HG03196 (cell line): ENCODE results near the gene ACSS3.
"Not testable (repeated sequence)": the region's sequence is repeated elsewhere in the genome, so short reads cannot be mapped to it uniquely, and the experiment has no call there.

Experiments
- ATAC-seq: cut with Tn5 transposase; IDR thresholded peaks from one replicate; pipeline ENCODE4 v1.9.1; 2021; ENCODE audit not compliant: unreplicated experiment

Gene ACSS3

DNA sequence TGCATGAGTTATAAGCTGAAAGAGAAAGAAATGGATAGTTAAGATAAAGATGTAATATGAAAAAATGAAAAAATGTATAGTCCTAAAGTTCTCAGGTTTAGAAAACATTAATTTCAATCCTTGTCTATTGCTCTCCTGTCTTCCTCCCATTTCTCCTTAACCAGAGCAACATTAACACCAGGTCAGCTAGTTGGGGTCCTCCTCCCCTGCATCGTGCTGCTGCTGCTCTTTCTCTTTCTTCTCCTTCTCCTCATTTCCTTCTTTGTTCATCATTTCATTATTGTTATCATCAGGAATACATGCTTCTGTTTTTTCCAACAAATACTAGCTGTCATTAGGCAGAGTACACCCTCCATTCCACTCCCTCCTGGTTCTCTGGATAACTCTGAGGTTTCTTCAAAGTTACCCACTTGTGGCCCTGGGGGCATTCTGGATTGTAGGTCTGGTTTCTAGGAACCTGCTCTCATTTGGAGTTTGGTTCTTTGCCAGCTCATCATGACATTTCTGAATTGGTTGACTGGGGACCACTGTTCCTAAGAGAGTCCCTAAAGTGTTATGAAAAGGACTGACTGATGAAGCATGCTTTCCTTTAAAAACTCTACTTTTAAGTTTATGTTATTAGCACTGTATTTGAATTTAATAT lies 17.0 kb downstream of the ACSS3 start:
- no peak for ATAC-seq

DNA sequence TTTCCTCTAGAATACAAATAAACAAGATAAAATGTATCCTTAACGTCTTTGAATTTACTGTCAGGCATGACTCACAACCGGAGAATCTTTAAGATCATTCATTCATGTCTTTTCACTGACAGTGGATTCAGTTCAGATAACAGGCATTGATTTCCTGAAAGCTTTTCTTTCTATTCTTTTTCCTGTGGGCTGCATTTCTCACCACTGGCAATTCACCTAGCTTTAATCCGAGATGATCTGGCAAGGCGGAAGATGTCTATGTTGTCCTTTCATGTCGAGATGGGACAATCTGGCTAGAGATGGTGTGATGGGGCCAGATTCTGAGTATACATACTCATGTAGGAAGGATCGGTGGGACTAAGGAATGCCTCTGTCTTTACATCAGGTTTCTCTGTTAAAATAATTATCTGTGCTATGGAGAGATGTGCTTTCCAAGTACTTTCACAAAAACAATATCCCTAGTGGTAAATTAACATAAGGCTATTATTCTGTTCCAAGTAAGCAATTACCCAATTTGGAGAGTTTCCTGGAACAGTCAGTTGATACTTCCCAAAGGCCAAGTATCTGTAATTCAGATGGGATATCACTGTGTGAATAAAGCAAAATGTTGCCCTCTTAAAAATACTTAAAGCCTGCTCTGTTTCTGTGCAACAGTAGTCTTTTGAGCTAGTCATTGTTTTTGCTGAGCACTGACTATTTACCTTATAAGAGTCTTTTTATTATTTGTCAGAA lies 17.8 kb downstream of the ACSS3 start:
- ATAC-seq, result no peak

DNA sequence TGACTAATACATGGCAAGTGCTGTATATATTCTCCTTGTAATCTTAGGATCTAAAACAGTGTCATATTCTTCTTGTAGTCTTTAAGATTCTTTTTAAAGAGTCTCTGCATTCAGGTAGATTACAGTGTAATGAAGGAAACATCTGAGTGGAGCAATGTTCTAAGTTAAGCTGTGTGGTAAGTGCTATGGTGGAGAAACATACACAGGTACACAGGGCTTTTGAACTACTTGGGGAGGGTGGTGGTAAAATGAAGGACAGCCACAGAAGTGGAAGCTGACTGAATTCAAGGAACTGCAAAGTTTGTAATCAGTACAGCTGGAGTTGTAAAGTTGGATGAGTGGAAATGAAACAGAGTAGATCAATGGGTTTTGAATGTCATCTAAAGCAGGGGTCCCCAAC lies 27.8 kb downstream of the ACSS3 start:
- ATAC-seq, result no peak

DNA sequence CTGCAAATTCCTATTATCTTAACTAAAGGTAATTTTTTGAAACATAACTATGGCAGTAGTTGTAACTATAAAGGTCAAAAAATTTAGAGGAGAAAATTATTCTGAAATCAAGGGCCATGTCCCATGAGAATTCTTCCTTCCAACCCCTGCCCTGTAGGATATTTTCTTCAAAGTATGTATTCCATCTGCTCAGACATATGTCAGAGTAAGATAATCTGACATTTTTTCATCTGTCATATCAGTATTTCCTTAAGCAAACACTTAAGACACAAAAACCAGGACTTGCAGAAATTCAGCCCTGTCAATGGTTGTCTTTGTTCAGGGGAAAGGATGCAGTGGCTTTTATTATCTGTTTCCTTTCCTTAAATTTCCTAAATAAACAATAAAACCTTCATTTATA lies 36.3 kb downstream of the ACSS3 start:
- ATAC-seq, result no peak

DNA sequence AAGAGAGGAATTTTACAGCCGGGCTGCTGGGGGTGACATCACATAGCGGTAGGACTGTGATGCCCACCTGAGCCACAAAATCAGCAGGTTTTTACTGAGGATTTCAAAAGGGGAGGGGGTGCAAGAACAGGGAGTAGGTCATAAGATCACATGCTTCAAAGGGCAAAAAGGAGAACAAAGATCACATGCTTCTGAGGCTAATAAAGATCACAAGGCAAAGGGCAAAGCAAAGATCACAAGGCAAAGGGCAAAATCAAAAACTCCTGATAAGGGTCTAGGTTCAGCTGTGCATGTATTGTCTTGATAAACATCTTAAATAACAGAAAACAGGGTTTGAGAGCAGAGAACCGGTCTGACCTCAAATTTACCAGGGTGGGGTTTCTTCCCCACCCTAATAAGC lies 41.2 kb downstream of the ACSS3 start:
- ATAC-seq, result not testable (repeated sequence)

DNA sequence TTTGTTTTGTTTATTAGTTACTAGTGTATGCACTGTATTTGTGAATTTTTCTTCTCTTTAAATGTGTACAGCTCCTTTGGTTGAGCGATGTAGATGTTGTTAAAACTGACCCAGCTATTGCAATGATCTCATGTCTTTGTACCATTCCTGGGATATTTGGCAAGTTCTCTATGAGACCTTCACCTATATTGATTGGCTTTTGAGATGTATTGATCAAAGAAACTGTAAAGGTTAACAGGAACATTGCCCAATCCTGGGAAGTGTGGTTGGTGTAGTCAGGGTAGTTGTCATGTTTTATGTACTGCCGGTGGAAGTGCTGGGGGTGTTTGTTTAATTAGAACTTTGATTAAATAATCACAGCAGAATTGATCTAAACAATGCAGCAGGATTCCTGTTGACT lies 43.1 kb downstream of the ACSS3 start:
- no peak for ATAC-seq

DNA sequence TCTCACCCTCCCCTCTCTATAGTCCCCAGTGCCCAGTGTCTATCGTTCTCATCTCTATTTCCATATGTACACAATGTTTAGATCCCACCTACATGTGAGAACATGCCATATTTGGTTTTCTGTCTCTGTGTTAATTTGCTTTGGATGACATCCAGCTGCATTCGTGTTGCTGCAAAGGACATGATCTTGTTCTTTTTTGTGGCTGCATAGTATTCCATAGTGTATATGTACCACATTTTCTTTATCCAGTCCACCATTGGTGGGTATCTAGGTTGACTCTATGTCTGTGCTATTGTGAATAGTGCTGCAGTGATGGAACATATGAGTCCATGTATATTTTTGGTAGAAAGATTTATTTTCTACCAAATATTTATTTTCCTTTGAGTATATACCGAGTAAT lies 45.7 kb downstream of the ACSS3 start:
- no peak for ATAC-seq

DNA sequence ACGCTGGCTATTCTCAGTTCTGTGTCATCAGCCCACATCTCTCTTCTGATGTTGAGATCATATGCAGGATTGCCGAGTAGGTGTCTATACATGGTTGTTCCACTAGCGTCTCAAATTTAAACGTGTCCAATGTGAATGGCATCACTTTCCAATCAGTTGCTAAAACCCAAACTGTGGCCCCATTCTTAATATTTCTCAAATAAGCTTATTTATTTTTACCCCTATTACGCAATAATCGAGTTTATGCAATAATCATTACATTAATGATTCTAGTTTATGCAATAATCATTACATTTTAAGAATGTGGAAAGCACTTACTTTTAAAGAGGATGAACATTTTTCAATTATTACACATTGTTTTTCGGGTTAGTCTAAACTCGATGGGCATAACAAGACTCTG lies 47.8 kb downstream of the ACSS3 start:
- no peak for ATAC-seq

DNA sequence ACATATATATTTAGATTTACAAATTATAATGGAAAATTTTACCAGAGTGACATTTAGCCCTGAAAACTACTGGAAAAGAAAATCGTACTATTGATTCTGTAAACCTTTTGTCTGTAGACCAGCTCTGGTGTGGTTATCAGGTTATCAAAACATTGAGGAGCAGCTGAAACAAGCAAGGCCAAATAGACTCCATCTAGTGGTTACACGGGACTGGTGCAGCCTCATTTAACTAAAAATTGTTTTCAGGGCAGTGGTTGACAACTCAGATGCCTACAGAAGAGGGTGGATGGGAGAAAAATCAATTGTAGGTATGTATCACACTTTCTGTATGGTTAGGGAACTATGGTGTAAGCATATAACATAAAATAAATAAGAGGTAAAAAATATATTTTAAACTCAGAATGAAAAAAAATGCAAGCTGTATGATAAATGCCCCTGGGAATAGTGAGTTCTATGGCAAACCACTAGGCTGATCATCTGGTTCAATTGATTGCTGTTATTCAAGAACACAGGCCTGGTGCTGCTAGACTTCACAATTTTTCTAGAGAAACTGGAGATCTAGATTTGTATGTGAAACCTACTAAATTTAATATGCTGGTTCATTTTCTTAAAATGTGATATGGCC lies 51.2 kb downstream of the ACSS3 start:
- ATAC-seq, result peak; percentile 91

DNA sequence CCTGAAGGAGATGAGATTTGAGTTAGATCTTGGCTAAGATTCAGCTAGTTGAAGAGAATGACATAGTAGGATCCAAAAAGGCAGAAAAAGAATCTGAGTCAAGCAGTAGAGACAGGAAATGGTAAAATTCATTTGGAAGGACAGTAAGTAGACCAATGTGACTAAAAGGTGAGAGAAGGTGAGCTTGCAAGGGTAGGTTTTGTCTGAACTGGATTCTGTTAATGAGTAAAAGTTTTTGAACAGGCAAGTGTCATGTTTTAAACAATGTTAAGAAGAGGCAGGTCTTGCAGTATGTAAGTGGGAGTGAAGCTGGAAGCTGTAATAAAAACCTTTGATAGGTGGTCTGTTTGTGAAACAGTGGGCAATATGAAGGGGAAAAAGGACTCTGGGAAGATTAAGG lies 58.6 kb downstream of the ACSS3 start:
- ATAC-seq, result no peak

DNA sequence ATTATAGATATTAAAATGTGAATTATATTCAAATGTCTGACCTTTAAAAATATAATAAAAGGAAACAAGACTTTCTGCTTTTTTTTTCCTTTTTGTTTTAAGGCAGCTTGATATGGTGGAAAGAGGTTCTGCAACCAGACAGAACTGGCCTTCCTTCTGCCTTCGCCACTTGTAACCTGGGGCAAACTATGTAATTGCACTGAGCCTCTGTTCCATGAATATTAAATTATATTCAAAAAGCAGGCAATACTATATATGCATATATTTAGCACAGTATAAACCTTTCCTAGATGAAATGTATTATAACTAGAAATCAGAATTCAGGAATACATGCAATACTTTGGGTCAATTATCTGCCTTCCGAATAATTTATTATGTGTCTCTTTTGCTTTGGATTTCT lies 59.9 kb downstream of the ACSS3 start:
- ATAC-seq, result no peak

DNA sequence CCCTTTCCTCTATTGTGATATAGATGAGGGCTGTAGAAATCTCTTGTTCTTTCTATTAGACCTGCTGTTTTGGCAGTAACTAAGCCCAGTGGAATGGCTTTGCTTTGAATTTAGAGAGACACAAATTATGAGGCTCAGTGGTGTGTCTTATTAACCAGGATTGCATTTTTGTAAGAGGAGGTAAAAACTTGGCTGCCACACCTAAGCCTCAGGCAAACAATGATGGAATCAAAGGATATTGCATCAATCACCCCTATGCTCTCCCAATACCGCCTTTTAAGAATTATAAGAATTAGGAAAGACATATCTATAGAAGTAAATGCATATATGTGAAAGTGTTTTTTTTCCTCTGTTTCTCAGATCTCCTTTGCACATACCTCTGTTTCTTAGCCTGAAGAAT lies 63.3 kb downstream of the ACSS3 start:
- no peak for ATAC-seq

DNA sequence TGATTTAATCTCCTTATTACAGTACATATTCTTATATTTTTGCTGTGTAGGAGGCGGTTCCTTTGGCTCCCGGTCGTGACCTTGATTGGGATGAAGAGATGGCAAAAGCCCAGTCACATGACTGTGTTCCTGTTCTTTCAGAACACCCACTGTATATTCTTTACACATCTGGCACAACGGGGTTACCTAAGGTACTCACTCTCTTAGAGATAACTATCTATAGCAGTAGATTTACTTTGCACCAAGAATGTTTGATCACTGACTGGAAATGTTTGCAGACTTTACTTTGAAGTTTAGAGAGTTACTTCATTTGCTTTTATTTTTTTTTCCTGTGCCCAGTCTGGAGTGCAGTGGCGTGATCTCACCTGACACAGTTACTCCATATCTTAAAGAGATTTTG lies 65.2 kb downstream of the ACSS3 start:
- no peak for ATAC-seq

DNA sequence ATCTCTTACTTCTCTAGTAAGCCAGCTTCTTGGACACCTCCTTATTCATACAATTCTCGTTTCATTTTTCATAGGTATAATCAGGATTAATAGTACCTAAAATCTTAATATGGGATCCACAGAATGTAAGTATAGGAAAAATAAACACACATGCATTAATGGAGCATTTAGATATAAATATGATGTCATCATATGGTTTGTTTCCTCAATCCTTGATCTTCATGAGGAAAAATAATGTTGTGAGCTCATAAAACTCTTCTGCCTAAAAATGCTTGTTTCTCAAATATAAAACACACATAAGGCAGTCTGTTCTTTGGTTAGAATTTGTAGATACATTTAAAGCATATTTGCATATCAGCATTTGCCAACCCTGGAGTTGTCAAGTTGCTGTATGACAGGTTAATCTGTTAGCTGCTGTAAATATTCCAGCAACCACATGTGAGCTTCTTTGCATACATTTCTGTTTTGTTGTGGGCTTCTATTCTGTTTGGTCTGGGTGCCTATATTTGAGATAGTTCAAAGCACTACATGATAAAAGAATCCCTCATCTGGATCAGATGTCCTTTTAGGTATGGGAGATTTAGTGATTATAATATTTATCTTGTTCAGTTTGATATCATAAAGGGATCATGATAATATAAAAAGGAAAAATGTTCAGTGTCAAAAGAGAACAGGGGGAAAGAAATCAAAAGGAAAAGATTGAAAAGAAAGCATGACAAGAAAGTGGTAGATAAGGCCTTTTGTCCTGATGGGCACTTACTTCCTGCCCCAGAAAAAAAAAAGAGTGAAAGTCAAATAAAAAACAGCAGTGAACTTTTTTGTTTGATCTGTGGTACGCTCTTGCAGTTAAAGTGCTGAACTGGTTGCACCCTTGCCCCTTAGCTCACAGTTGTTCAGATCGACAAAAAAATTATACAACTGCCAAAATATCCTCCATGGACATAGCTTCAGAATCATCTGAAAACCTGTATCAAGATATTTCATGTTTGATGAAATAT lies 68.6 kb downstream of the ACSS3 start:
- ATAC-seq, result no peak

DNA sequence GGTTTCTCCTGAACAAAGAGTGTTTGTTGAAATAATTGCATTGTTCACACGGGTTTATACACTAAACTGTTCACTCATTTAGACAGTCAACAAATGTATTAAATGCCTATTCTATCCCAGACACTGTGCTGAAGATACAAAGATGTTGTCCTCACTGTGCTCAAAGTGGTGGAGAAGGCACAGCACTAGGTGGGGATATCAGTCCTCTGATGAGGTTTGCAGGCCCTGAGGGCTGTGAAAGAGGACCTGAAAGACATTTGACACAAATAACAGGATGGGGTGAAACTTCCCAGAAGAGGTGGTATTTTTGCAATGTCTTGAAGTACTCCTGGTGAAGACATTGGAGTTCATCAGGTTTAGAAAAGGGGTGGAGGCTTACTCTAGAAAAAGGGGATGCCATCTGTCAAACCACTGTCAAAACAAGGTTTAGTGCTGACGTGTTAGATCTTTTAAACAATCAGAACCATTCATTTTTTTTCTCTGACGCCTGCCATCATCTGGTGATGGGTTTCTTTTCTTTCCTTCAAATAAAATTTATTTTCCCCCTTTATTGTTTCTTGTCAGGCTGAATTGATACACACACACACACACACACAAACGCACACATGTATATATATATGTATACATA lies 69.5 kb downstream of the ACSS3 start:
- ATAC-seq, result no peak

DNA sequence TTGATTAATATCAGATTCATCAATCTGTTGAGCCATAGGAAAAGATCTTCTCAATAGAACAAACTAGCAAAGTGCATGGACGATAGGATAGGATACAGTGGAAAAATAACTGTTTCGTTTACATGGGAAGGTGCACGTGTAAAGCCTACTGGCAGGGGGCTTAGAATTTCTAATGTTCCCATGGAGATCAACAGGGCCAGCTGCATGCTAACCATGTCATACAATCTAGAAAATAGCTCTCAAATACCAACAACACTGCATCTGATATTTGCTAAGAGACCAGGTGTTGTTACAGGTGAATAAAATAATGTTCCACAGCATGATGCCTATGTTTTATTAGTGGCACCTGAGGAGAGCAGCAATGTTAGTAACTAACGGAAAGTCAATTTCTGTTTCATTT lies 72.5 kb downstream of the ACSS3 start:
- no peak for ATAC-seq

DNA sequence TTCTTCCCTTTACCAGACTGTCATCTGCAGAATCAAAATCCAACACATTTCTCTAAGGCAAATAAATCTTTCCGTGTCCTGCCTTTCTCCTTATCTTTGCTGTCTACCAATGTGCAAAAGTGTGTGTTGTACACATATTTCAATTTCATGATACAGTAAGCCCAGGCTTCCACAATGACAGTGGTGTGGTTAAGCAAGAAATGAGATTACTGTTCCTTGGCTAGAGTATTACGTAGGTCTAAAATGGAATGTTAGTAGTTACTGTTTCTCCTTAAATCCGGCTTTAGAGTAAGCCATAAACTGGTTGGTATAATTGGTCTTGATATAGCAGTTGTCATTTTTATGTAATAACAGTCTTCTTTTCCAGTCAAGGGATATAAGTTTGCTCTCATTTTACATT lies 82.0 kb downstream of the ACSS3 start:
- no peak for ATAC-seq

DNA sequence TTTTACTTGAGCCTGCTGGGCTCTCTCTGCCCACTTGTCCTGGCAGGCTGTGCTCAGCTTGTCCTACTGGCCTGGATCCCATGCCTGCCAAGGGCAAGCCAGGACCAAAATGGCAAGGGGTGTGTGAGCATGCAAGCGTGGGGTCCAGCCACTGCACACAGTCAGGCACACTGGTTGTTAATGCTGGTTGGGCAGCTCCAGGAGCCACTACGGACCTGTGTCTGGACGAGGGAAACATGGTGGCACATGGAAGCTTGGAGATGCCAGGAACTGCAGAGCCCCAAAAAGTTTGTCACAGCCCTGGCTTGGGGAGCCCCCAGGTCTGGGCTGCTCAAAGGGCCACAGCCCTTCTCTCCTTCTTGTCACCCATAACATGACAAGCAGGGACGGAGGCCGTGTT lies 83.8 kb downstream of the ACSS3 start:
- no peak for ATAC-seq

DNA sequence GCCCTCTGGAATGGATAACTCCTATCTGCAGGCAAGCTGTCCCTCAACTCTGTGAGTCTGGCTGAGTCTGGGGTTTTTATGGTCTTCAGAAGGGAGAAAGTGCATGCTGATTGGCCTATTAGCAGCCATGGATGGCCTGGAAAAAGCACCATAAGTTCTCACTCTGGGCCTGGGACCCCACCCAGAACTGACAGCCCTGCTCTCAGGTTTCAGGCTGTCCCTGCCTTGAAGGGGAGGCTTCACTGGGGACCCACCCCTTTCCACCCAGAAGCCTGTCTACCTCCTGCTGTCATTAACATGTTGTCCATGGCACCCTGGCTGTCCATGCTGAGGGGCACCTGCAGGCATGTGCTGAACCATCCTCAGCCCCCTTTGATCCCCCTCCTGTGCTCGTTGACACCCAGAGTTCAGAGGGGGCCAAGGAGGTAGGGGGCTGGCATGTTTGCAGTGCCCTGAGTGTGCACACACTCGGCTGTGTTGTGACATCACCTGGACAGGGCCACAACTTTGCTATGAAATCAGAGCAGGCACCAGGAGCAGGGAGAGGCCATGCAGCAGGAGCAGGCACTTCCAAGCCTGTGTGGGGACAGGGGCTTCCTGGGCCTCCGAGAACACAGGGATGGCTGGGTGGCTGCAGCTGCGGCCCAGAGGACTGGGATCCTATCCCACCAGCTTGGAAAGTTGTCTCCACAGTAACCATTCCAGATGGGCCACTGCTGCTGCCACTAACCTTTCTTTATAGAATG lies 84.7 kb downstream of the ACSS3 start:
- ATAC-seq, result no peak

DNA sequence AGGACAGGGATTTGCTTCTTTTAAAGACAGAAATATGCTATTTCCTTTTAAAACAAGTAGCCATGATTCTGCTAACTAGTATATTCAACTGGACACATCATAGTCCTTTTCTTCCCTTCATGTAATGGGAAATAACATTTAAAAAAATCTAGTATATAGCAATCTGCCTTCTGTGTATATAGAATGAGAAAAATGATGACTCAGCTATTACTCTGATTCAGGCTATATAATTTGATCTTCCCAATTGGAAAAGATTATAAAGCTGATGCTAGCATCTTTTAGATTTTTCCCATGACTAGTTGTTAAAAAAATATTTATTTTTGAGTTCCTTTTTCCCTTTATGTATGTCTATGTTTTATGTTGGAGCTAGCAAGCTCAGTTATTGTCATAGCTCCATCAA lies 86.9 kb downstream of the ACSS3 start:
- ATAC-seq, result no peak
